Endodermal cell (in vitro differentiated cells): Measurements from ENCODE around the gene OIT3. TPM values are rescaled to one million over a fixed set of nuclear protein-coding genes. Genes with fewer than 3 reads are reported as not detected.
A peak's percentile ranks its signal among the peaks of the same experiment; 100 is the strongest.
"Not testable (repeated sequence)": the region's sequence is repeated elsewhere in the genome, so short reads cannot be mapped to it uniquely, and the experiment has no call there.

ENCODE experiments used
- DNase-seq: peaks from one replicate; pipeline ENCODE4 v3.0.0-alpha.2; 2017
- H3K27ac ChIP-seq: 2 replicates; pipeline ENCODE4 v1.5.1; 2013; ENCODE audit warnings: mild to moderate bottlenecking, low read depth, low read length, moderate library complexity
- H3K27me3 ChIP-seq: 2 replicates; pipeline ENCODE4 v1.6.1; 2013; ENCODE audit warnings: mild to moderate bottlenecking, low read length, moderate library complexity; ENCODE audit not compliant: insufficient read depth, control insufficient read depth, poor library complexity, severe bottlenecking
- H3K36me3 ChIP-seq: 2 replicates; pipeline ENCODE4 v1.7.0; 2013; ENCODE audit warnings: mild to moderate bottlenecking, low read length, moderate library complexity; ENCODE audit not compliant: control insufficient read depth, insufficient read depth
- H3K4me1 ChIP-seq: one replicate; pipeline ENCODE4 v1.7.0; 2013; ENCODE audit warnings: low read length; ENCODE audit not compliant: control insufficient read depth, insufficient read depth
- H3K4me3 ChIP-seq: 2 replicates; pipeline ENCODE4 v1.5.1; 2013; ENCODE audit warnings: mild to moderate bottlenecking, low read length, moderate library complexity
- H3K9ac ChIP-seq: 2 replicates; pipeline ENCODE4 v1.6.1; 2013; ENCODE audit warnings: mild to moderate bottlenecking, low read length, moderate library complexity; ENCODE audit not compliant: poor library complexity, severe bottlenecking; ENCODE audit errors: extremely low read depth
- H3K9me3 ChIP-seq: 2 replicates; pipeline ENCODE4 v1.6.1; 2013; ENCODE audit warnings: mild to moderate bottlenecking, low read length, moderate library complexity; ENCODE audit not compliant: control insufficient read depth
- H3K27ac Mint-ChIP-seq: 2 replicates; pipeline ENCODE4 v1.8.0; 2020; ENCODE audit warnings: mixed read lengths
- H3K27me3 Mint-ChIP-seq: 2 replicates; pipeline ENCODE4 v1.8.0; 2021; ENCODE audit warnings: mild to moderate bottlenecking, mixed read lengths; ENCODE audit not compliant: insufficient read depth
- H3K36me3 Mint-ChIP-seq: 2 replicates; pipeline ENCODE4 v1.8.0; 2020; ENCODE audit warnings: low read depth, mixed read lengths
- H3K4me1 Mint-ChIP-seq: 2 replicates; pipeline ENCODE4 v1.8.0; 2020; ENCODE audit warnings: mixed read lengths
- H3K4me3 Mint-ChIP-seq: 2 replicates; pipeline ENCODE4 v1.8.0; 2020; ENCODE audit warnings: mild to moderate bottlenecking, moderate library complexity, mixed read lengths
- H3K9me3 Mint-ChIP-seq: 2 replicates; pipeline ENCODE4 v1.8.0; 2020; ENCODE audit warnings: mild to moderate bottlenecking, mixed read lengths
- CTCF ChIP-seq: fragments of 200-600 bp; sonication (generic); conservative IDR thresholded peaks from 2 replicates; pipeline ENCODE4 v1.5.0; 2021; ENCODE audit warnings: antibody characterized with exemption, mild to moderate bottlenecking
- WGBS, 2 experiments: methylation state at CpG; one replicate each; pipeline versions ENCODE4 v1.1.5 to v1.1.7; 2013; ENCODE audit warnings: missing lambda C conversion rate in 2 of 2, mixed read lengths in 1 of 2; ENCODE audit not compliant: insufficient coverage in 1 of 2, insufficient read length in 1 of 2; 5-methylcytosine and 5-hydroxymethylcytosine counted together
- total RNA-seq, 2 donors: library from RNA; stranded (reverse); fragmentation: NEBNext Ultra II Directional in 1 of 2; extraction: Animal tissue kit (Norgen Biotek cat#: 25700) in 1 of 2; gene quantifications; 2 replicates in 1 of 2; 3 replicates in 1 of 2; pipeline ENCODE4 v1.2.1, GENCODE V29; 2021

Gene OIT3
- total RNA-seq, 2 donors from 2014 or later: 0.13 TPM; not detected in 1

- no peak for DNase-seq
- H3K27ac ChIP-seq: no peak overlapping the region
- H3K4me3 ChIP-seq: no peak overlapping the region
- H3K27me3 ChIP-seq: no peaks in the 10 kb centered on the region
- Mint-ChIP-seq H3K36me3 (no peaks in the 10 kb centered on the region), H3K4me3 (no peak overlapping the region), H3K27ac (no peak overlapping the region), H3K9me3 (no peaks in the 10 kb centered on the region), H3K27me3 (no peaks in the 10 kb centered on the region), H3K4me1 (no peaks in the 10 kb centered on the region)
- 98 to 100% methylated on average over 1 to 4 of the region's 4 CpGs for WGBS, 2 experiments
- no peak overlapping the region for H3K9ac ChIP-seq
- no peak for TF ChIP-seq CTCF
- H3K9me3 ChIP-seq: no peaks in the 10 kb centered on the region
- H3K36me3 ChIP-seq: no peaks in the 10 kb centered on the region
- H3K4me1 ChIP-seq: no peaks in the 10 kb centered on the region
Measured at GRCh38 chr10:72912736-72913135, 19.2 kb downstream of the OIT3 start.

- peak; percentile 54 for DNase-seq
- Mint-ChIP-seq H3K4me1 (no peaks in the 10 kb centered on the region), H3K36me3 (no peaks in the 10 kb centered on the region), H3K27ac (no peak overlapping the region), H3K4me3 (no peak overlapping the region), H3K9me3 (no peaks in the 10 kb centered on the region), H3K27me3 (no peaks in the 10 kb centered on the region)
- Histone ChIP-seq H3K4me1 (no peaks in the 10 kb centered on the region), H3K36me3 (no peaks in the 10 kb centered on the region), H3K4me3 (no peak overlapping the region), H3K9ac (no peak overlapping the region), H3K9me3 (no peaks in the 10 kb centered on the region), H3K27me3 (no peaks in the 10 kb centered on the region), H3K27ac (no peak overlapping the region)
- WGBS, 2 experiments: 84 to 89% methylated on average over 7 of the region's 7 CpGs
- peak; percentile 46 for TF ChIP-seq CTCF
Measured at GRCh38 chr10:72913287-72913686, 19.7 kb downstream of the OIT3 start.

- not testable (repeated sequence) for H3K4me3 ChIP-seq, DNase-seq, H3K27me3 ChIP-seq, H3K36me3 Mint-ChIP-seq, H3K36me3 ChIP-seq, H3K4me1 ChIP-seq, H3K27me3 Mint-ChIP-seq, H3K4me1 Mint-ChIP-seq, H3K27ac ChIP-seq, H3K4me3 Mint-ChIP-seq, H3K9ac ChIP-seq, H3K27ac Mint-ChIP-seq
- H3K9me3 Mint-ChIP-seq: peaks cover 11% of the 10 kb centered on the region
- WGBS, 2 experiments: 84% methylated on average over 3 of the region's 3 CpGs; no CpG with 5 or more reads in 1 of the 2 experiments
- peaks cover 12% of the 10 kb centered on the region for H3K9me3 ChIP-seq
Measured at GRCh38 chr10:72917201-72917600, 23.7 kb downstream of the OIT3 start.

GRCh38 chr10:72917803-72918332, 24.3 kb downstream of the OIT3 start:
- not testable (repeated sequence) for H3K36me3 ChIP-seq, H3K27ac ChIP-seq, H3K36me3 Mint-ChIP-seq, H3K27ac Mint-ChIP-seq, H3K4me3 Mint-ChIP-seq, DNase-seq, H3K27me3 ChIP-seq, H3K27me3 Mint-ChIP-seq, H3K4me1 Mint-ChIP-seq, H3K4me3 ChIP-seq, H3K9ac ChIP-seq, H3K4me1 ChIP-seq
- peaks cover 12% of the 10 kb centered on the region for H3K9me3 ChIP-seq
- 83 to 85% methylated on average over 1 to 2 of the region's 2 CpGs for WGBS, 2 experiments
- peaks cover 11% of the 10 kb centered on the region for H3K9me3 Mint-ChIP-seq
